ENCODE data around the gene KIAA1614.
"Not testable (repeated sequence)": the region's sequence is repeated elsewhere in the genome, so short reads cannot be mapped to it uniquely, and the experiment has no call there.

KIAA1614 gene

GRCh38 chr1:180966744-180967536 lies 54.2 kb downstream of the KIAA1614 start:
- peaks cover 72% of the 10 kb centered on the region for H3K36me3 ChIP-seq (ENCODE audit: control insufficient read depth, insufficient read depth, low read length)
- H3K4me1 ChIP-seq (ENCODE audit: control insufficient read depth, insufficient read depth, low read length, poor library complexity, severe bottlenecking): no peaks in the 10 kb centered on the region
- H3K27ac ChIP-seq (ENCODE audit: low read depth, low read length, severe bottlenecking): no peak overlapping the region
- H3K4me3 ChIP-seq (ENCODE audit: extremely low read depth, insufficient read depth, low read length, poor library complexity, severe bottlenecking): no peak overlapping the region
- no peaks in the 10 kb centered on the region for H3K9me3 ChIP-seq (ENCODE audit: control insufficient read depth, low read length)
- WGBS, 2 experiments (ENCODE audit: insufficient coverage in 2 of 2): 87 to 89% methylated on average over 6 to 9 of the region's 15 CpGs

GRCh38 chr1:180967558-180967957 lies 54.9 kb downstream of the KIAA1614 start:
- H3K4me3 ChIP-seq (ENCODE audit: extremely low read depth, insufficient read depth, low read length, poor library complexity, severe bottlenecking): no peak overlapping the region
- no peak overlapping the region for H3K27ac ChIP-seq (ENCODE audit: low read depth, low read length, severe bottlenecking)
- no peaks in the 10 kb centered on the region for H3K4me1 ChIP-seq (ENCODE audit: control insufficient read depth, insufficient read depth, low read length, poor library complexity, severe bottlenecking)
- 70 to 100% methylated on average over 1 of the region's 1 CpG for WGBS, 2 experiments (ENCODE audit: insufficient coverage in 2 of 2)
- H3K36me3 ChIP-seq (ENCODE audit: control insufficient read depth, insufficient read depth, low read length): peaks cover 72% of the 10 kb centered on the region
- H3K9me3 ChIP-seq (ENCODE audit: control insufficient read depth, low read length): no peaks in the 10 kb centered on the region

GRCh38 chr1:180968834-180969233 lies 56.1 kb downstream of the KIAA1614 start:
- 93 to 100% methylated on average over 4 to 6 of the region's 8 CpGs for WGBS, 2 experiments (ENCODE audit: insufficient coverage in 2 of 2)
- H3K27ac ChIP-seq (ENCODE audit: low read depth, low read length, severe bottlenecking); H3K4me1 ChIP-seq (ENCODE audit: control insufficient read depth, insufficient read depth, low read length, poor library complexity, severe bottlenecking); H3K9me3 ChIP-seq (ENCODE audit: control insufficient read depth, low read length); H3K4me3 ChIP-seq (ENCODE audit: extremely low read depth, insufficient read depth, low read length, poor library complexity, severe bottlenecking): not testable (repeated sequence)
- peaks cover 80% of the 10 kb centered on the region for H3K36me3 ChIP-seq (ENCODE audit: control insufficient read depth, insufficient read depth, low read length)

GRCh38 chr1:180969434-180969833 lies 56.7 kb downstream of the KIAA1614 start:
- Histone ChIP-seq H3K27ac (ENCODE audit: low read depth, low read length, severe bottlenecking) (no peak overlapping the region), H3K9me3 (ENCODE audit: control insufficient read depth, low read length) (no peaks in the 10 kb centered on the region), H3K4me1 (ENCODE audit: control insufficient read depth, insufficient read depth, low read length, poor library complexity, severe bottlenecking) (no peaks in the 10 kb centered on the region), H3K36me3 (ENCODE audit: control insufficient read depth, insufficient read depth, low read length) (peaks cover 80% of the 10 kb centered on the region), H3K4me3 (ENCODE audit: extremely low read depth, insufficient read depth, low read length, poor library complexity, severe bottlenecking) (no peak overlapping the region)
- whole genome bisulfite sequencing, 2 experiments (ENCODE audit: insufficient coverage in 2 of 2): 76 to 83% methylated on average over 6 to 7 of the region's 8 CpGs

GRCh38 chr1:180970333-180971079 lies 57.8 kb downstream of the KIAA1614 start:
- Histone ChIP-seq H3K27ac (ENCODE audit: low read depth, low read length, severe bottlenecking) (no peak overlapping the region), H3K36me3 (ENCODE audit: control insufficient read depth, insufficient read depth, low read length) (peaks cover 79% of the 10 kb centered on the region), H3K4me1 (ENCODE audit: control insufficient read depth, insufficient read depth, low read length, poor library complexity, severe bottlenecking) (no peaks in the 10 kb centered on the region), H3K9me3 (ENCODE audit: control insufficient read depth, low read length) (no peaks in the 10 kb centered on the region), H3K4me3 (ENCODE audit: extremely low read depth, insufficient read depth, low read length, poor library complexity, severe bottlenecking) (no peak overlapping the region)
- WGBS, 2 experiments (ENCODE audit: insufficient coverage in 2 of 2): 93 to 94% methylated on average over 15 of the region's 15 CpGs

GRCh38 chr1:180971273-180971997 lies 58.7 kb downstream of the KIAA1614 start:
- no peak overlapping the region for H3K27ac ChIP-seq (ENCODE audit: low read depth, low read length, severe bottlenecking)
- peaks cover 82% of the 10 kb centered on the region for H3K36me3 ChIP-seq (ENCODE audit: control insufficient read depth, insufficient read depth, low read length)
- H3K4me3 ChIP-seq (ENCODE audit: extremely low read depth, insufficient read depth, low read length, poor library complexity, severe bottlenecking): no peak overlapping the region
- WGBS, 2 experiments (ENCODE audit: insufficient coverage in 2 of 2): 96 to 98% methylated on average over 6 to 7 of the region's 8 CpGs
- no peaks in the 10 kb centered on the region for H3K4me1 ChIP-seq (ENCODE audit: control insufficient read depth, insufficient read depth, low read length, poor library complexity, severe bottlenecking)
- H3K9me3 ChIP-seq (ENCODE audit: control insufficient read depth, low read length): no peaks in the 10 kb centered on the region

GRCh38 chr1:180973369-180973768 lies 60.7 kb downstream of the KIAA1614 start:
- WGBS, 2 experiments (ENCODE audit: insufficient coverage in 2 of 2): 87 to 90% methylated on average over 3 to 4 of the region's 4 CpGs
- Histone ChIP-seq H3K9me3 (ENCODE audit: control insufficient read depth, low read length) (no peaks in the 10 kb centered on the region), H3K4me1 (ENCODE audit: control insufficient read depth, insufficient read depth, low read length, poor library complexity, severe bottlenecking) (peaks cover 3% of the 10 kb centered on the region), H3K4me3 (ENCODE audit: extremely low read depth, insufficient read depth, low read length, poor library complexity, severe bottlenecking) (no peak overlapping the region), H3K27ac (ENCODE audit: low read depth, low read length, severe bottlenecking) (no peak overlapping the region), H3K36me3 (ENCODE audit: control insufficient read depth, insufficient read depth, low read length) (peaks cover 82% of the 10 kb centered on the region)

GRCh38 chr1:180974236-180974635 lies 61.5 kb downstream of the KIAA1614 start:
- WGBS, 2 experiments (ENCODE audit: insufficient coverage in 2 of 2): no CpG with 5 or more reads among the region's 4 CpGs

GRCh38 chr1:180975551-180975950 lies 62.9 kb downstream of the KIAA1614 start:
- Histone ChIP-seq H3K9me3 (ENCODE audit: control insufficient read depth, low read length) (no peaks in the 10 kb centered on the region), H3K4me1 (ENCODE audit: control insufficient read depth, insufficient read depth, low read length, poor library complexity, severe bottlenecking) (peaks cover 8% of the 10 kb centered on the region), H3K4me3 (ENCODE audit: extremely low read depth, insufficient read depth, low read length, poor library complexity, severe bottlenecking) (no peak overlapping the region), H3K36me3 (ENCODE audit: control insufficient read depth, insufficient read depth, low read length) (peaks cover 78% of the 10 kb centered on the region), H3K27ac (ENCODE audit: low read depth, low read length, severe bottlenecking) (no peak overlapping the region)
- 94 to 100% methylated on average over 1 to 3 of the region's 4 CpGs for WGBS, 2 experiments (ENCODE audit: insufficient coverage in 2 of 2)

More at GRCh38 chr1:180974236-180974635, 61.5 kb downstream of the KIAA1614 start:
- Histone ChIP-seq H3K27ac (ENCODE audit: low read depth, low read length, severe bottlenecking) (no peak overlapping the region), H3K4me3 (ENCODE audit: extremely low read depth, insufficient read depth, low read length, poor library complexity, severe bottlenecking) (no peak overlapping the region), H3K9me3 (ENCODE audit: control insufficient read depth, low read length) (no peaks in the 10 kb centered on the region), H3K36me3 (ENCODE audit: control insufficient read depth, insufficient read depth, low read length) (peaks cover 81% of the 10 kb centered on the region), H3K4me1 (ENCODE audit: control insufficient read depth, insufficient read depth, low read length, poor library complexity, severe bottlenecking) (peaks cover 8% of the 10 kb centered on the region)

- Histone ChIP-seq H3K4me1 (ENCODE audit: control insufficient read depth, insufficient read depth, low read length, poor library complexity, severe bottlenecking) (peaks cover 10% of the 10 kb centered on the region), H3K36me3 (ENCODE audit: control insufficient read depth, insufficient read depth, low read length) (peaks cover 78% of the 10 kb centered on the region), H3K9me3 (ENCODE audit: control insufficient read depth, low read length) (no peaks in the 10 kb centered on the region), H3K27ac (ENCODE audit: low read depth, low read length, severe bottlenecking) (no peak overlapping the region), H3K4me3 (ENCODE audit: extremely low read depth, insufficient read depth, low read length, poor library complexity, severe bottlenecking) (no peak overlapping the region)
- 98 to 99% methylated on average over 10 to 11 of the region's 12 CpGs for WGBS, 2 experiments (ENCODE audit: insufficient coverage in 2 of 2)
These were observed 63.5 kb downstream of the KIAA1614 start for GRCh38 chr1:180976191-180976590.
